Measurements from ENCODE around the gene TNF. TPM values are rescaled to one million over a fixed set of nuclear protein-coding genes. Genes with fewer than 3 reads are reported as not detected.
"Not testable (repeated sequence)": the region's sequence is repeated elsewhere in the genome, so short reads cannot be mapped to it uniquely, and the experiment has no call there.

The TNF gene
- total RNA-seq, 1 experiment from 2014 or later = not detected

DNA sequence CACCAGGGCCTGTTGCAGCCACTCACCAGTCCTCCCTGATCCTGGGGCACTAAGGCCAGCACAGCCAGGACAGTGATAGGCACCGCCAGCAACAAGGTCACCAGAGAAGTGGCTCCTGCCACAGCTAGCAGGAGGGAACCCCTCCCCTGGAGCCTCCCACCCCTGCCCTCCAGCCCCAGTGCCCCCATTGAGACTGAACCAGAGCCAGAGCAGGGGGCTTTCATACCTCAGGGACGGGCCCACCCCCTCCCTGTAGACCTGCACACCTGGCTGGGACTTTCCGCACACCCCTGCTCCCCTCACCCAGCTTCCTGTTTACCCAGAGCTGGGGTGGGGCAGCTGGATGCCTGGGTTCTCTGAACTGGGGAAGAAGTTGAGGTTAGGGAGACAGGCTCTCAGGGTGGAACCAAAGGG is 6.9 kb downstream of the TNF start, which contains the start of gene LTB:
TSS of gene LTB (minus strand) at position 195 of the 414 bp plus-strand sequence. CDS start at position 188, 7 bp downstream.
- Histone ChIP-seq H3K36me3 (no peaks in the 10 kb centered on the region), H3K9me3 (replicated peaks) (no peaks in the 10 kb centered on the region), H3K27ac (no peak within 1 kb of the TSS), H3K4me3 (peak within 1 kb of the TSS; percentile 48), H3K27me3 (replicated peaks) (no peaks in the 10 kb centered on the region), H3K4me1 (replicated peaks) (peaks cover 8% of the 10 kb centered on the region)
- no peak for DNase-seq (ENCODE audit: low read depth in 1 of 2, low spot score in 2 of 2)

DNA sequence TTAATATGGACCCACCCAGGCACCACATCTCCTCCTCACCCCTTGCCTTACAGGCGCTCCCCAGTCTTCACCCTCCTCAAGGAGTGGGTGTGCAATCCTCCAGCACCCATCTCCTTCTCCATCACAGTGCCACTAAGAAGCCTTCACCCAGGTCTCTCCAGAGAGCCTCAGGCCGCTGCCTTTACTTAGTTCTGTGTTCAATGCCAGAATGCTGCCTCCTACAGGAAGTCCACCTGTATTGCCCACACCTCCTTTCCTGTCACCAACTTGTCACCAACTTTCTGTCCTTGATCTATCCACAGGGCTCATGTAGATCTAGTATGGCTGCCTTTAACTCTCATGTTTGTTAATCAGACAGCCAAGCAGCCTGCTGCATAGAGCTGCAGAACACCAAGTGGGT is 10.1 kb downstream of the TNF start:
- no peaks in the 10 kb centered on the region for H3K9me3 ChIP-seq (replicated peaks)
- H3K4me1 ChIP-seq (replicated peaks) = peaks cover 8% of the 10 kb centered on the region
- no peaks in the 10 kb centered on the region for H3K27me3 ChIP-seq (replicated peaks)
- DNase-seq (ENCODE audit: low read depth in 1 of 2, low spot score in 2 of 2) = no peak
- H3K27ac ChIP-seq = no peak overlapping the region
- H3K36me3 ChIP-seq = no peaks in the 10 kb centered on the region
- H3K4me3 ChIP-seq = no peak overlapping the region

DNA sequence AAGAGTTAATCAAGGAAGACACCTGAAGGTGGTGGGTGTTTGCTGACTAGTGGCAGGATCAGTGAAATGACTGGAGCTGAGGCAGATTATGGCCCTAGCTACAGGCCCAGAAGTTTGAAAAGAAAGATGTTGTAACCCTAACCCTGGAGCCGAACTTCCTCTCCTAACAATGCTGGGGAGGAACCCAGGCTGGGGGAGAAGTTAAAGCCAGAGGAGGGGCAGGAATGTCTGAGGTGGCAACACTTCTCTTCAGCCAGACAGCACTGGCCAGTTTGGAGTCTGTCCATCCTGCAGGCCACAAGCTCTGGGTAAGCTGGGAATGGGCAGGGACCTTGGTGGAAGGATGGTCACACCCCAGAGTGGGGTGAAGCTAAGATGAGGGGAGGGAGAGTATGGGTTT is 10.6 kb downstream of the TNF start, which contains the start of gene LST1:
TSS of gene LST1 (plus strand) at position 270 of the 400 bp plus-strand sequence. CDS start 1,023 bp downstream, outside the sequence.
- H3K36me3 ChIP-seq = no peaks in the 10 kb centered on the region
- H3K9me3 ChIP-seq (replicated peaks) = no peaks in the 10 kb centered on the region
- no peaks in the 10 kb centered on the region for H3K27me3 ChIP-seq (replicated peaks)
- H3K27ac ChIP-seq = no peak within 1 kb of the TSS
- H3K4me1 ChIP-seq (replicated peaks) = peaks cover 5% of the 10 kb centered on the region; the same call in 1 of the 2 replicates
- no peak for DNase-seq (ENCODE audit: low read depth in 1 of 2, low spot score in 2 of 2)
- no peak within 1 kb of the TSS for H3K4me3 ChIP-seq

DNA sequence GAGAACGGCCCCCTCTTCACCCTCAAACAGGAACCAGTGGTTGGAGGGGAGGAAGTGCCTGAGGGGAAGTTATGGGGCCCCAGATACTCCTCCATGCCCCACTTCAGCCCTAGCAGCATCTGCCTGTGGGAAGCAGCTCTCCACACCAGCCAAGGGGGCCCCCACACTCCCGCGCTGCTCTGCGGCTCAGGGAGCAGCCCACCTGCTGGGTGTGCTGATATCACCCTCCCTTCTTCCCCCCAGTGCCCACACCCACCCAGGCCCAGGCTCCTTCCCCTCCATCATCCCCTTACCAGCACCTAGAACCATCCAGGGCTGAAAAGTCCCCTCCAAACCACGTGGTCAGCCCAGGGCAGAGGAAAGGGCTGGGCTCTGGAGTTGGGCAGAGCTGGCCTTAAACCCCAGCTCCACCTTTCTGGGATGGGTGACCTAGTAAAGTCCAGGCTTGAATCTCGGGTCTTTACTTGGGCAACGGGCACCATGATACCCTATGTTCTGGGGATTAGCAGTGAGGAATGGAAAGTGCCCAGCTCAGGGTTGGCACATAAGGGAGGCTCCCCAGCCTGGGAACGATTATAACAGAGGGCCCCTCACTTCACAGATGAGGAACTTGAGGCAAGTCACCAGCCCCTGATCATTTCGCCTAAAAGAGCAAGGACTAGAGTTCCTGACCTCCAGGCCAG is 11.4 kb downstream of the TNF start:
- Histone ChIP-seq H3K27me3 (replicated peaks) (no peaks in the 10 kb centered on the region), H3K4me1 (replicated peaks) (0 out of 2 replicates have a peak, but pooled peaks cover under 1% of the 10 kb centered on the region), H3K9me3 (replicated peaks) (no peaks in the 10 kb centered on the region), H3K36me3 (no peaks in the 10 kb centered on the region), H3K4me3 (no peak overlapping the region), H3K27ac (no peak overlapping the region)
- no peak for DNase-seq (ENCODE audit: low read depth in 1 of 2, low spot score in 2 of 2)

DNA sequence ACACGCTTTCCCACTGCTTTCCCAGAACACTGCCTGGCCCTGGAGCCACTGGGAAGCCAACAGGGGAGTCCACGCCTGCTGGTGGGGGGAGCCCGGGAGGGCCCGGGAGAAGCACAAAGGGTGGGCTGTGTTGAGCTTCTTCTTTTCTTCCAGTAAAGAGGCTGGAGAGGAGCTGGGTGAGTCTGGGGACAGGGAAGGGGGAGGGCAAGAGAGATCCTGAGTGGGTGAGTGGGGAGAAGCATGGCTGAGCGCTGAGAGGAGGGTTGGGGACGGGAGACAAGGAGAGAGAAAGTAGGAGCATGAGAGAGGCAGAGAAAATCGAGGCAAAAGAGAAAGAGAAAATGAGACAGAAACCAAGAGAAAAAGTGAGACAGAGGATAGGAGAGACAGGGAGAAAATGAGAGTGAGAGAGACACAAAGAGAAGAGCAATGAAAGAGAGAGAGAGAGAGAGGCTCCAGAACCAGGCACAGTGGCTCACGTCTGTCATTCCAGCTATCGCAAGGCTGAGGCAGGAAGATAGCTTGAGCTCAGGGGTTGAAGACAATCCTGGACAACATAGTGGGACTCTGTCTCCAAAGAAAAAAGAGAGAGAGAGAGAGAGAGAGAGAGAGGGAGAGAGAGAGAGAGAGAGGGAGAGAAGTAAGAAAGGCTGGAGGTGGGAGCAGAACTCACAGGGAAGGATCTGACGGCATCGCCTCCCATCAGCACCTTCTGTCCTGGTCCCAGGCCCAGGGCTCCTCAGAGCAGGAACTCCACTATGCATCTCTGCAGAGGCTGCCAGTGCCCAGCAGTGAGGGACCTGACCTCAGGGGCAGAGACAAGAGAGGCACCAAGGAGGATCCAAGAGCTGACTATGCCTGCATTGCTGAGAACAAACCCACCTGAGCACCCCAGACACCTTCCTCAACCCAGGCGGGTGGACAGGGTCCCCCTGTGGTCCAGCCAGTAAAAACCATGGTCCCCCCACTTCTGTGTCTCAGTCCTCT is 12.7 kb downstream of the TNF start:
- Histone ChIP-seq H3K4me3 (no peak overlapping the region), H3K36me3 (no peaks in the 10 kb centered on the region), H3K27me3 (replicated peaks) (no peaks in the 10 kb centered on the region), H3K4me1 (replicated peaks) (no peaks in the 10 kb centered on the region), H3K27ac (no peak overlapping the region), H3K9me3 (replicated peaks) (no peaks in the 10 kb centered on the region)
- DNase-seq (ENCODE audit: low read depth in 1 of 2, low spot score in 2 of 2) = no peak

DNA sequence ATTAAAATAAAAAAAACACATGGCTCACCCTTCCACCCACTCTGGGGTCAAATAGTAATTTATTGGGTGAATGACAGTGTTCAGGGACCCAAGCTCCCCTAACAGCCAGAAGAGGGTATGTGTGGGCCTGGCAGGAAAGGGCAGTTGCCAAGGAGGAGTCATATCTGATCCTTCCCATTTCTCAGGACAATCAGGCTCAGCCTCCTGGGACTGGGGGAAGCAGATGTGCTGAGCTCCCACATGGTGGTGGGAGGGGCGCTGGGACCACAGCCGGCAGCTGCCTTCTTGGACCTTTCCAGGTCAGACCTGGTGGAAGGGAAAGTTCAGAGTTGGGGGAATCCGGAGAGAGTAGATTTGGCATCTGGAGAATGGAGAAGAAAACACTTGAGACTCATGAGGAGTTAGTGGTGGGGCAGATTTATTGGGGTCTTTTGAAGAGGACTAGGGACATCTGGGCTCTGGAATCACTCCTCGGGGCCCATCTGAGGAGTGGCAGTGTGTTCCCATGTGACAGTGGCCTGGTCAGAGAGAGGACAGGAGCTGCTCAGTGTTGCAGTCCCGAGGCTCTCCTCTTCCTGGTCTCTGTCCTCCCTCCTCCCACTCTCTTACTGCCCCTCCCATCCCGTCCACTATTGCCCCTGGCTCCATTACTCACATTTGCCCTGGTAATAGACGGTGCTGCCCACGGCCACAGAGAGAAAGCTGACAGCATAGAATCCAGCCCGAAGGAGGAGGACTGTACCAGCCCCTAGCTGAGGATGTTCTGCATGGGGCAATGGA is 13.7 kb downstream of the TNF start:
- no peak for DNase-seq (ENCODE audit: low read depth in 1 of 2, low spot score in 2 of 2)
- Histone ChIP-seq H3K4me1 (replicated peaks) (no peaks in the 10 kb centered on the region), H3K9me3 (replicated peaks) (no peaks in the 10 kb centered on the region), H3K4me3 (no peak overlapping the region), H3K36me3 (no peaks in the 10 kb centered on the region), H3K27me3 (replicated peaks) (no peaks in the 10 kb centered on the region), H3K27ac (no peak overlapping the region)

DNA sequence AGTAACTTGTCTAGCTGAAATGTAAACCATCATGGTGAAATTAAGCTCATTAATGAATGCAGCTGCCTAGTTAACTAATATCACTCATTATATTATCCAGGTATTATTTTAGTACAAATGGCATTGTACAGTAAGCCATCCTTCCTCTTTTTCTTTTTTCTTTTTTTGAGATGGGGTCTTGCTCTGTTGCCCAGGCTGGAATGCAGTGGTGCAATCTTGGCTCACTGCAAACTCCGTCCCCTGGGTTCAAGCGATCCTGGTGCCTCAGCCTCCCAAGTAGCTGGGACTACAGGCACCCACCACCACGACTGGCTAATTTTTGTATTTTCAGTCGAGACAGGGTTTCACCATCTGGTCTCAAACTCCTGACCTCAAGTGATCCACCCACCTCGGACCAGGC is 15.3 kb downstream of the TNF start:
- H3K27me3 ChIP-seq (replicated peaks) = not testable (repeated sequence)

DNA sequence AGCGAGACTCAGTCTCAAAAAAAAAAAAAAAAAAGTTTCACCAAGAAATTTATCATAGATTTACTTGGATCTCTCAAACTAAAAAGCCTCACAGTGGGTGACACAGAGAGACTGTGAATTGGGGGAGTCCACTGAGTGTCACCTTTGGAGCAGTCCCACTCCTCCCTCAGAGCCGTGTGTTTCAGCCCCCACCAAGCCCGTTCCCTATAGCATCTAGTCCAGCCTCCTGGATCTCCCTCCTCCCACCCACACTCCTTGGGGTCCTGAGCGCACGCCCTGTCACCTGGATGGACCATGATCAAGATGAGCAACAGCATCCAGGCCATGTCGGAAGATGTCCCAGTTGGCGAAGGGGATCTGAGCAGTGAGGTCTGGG is 17.0 kb downstream of the TNF start:
- no peaks in the 10 kb centered on the region for H3K4me1 ChIP-seq (replicated peaks)
- no peaks in the 10 kb centered on the region for H3K36me3 ChIP-seq
- H3K9me3 ChIP-seq (replicated peaks) = no peaks in the 10 kb centered on the region
- H3K27me3 ChIP-seq (replicated peaks) = no peaks in the 10 kb centered on the region
- no peak overlapping the region for H3K4me3 ChIP-seq
- H3K27ac ChIP-seq = no peak overlapping the region
- DNase-seq (ENCODE audit: low read depth in 1 of 2, low spot score in 2 of 2) = no peak

More for the DNA sequence above, 15.3 kb downstream of the TNF start:
- not testable (repeated sequence) for H3K4me1 ChIP-seq (replicated peaks); H3K9me3 ChIP-seq (replicated peaks); H3K4me3 ChIP-seq; H3K27ac ChIP-seq; H3K36me3 ChIP-seq; DNase-seq (ENCODE audit: low read depth in 1 of 2, low spot score in 2 of 2)

DNA sequence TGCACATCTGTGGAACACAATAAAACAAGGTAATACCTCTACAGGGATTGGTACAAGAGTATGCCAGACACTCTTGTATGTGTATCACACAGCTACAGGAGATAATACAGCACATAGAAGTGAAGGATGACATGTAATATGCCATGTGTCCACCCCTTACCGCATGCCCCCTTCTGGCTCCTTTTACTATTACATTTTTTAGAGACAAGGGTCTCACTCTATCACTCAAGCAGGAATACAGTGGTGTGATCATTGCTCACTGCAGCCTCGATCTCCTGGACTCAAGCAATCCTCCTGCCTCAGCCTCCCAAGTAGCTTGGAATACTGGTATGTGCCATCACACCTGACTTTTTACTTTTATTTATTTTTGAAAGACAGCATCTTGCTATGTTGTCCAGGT is 21.6 kb downstream of the TNF start:
- H3K36me3 ChIP-seq = no peaks in the 10 kb centered on the region
- no peaks in the 10 kb centered on the region for H3K4me1 ChIP-seq (replicated peaks)
- no peak overlapping the region for H3K27ac ChIP-seq
- H3K27me3 ChIP-seq (replicated peaks) = no peaks in the 10 kb centered on the region
- DNase-seq (ENCODE audit: low read depth in 1 of 2, low spot score in 2 of 2) = peak in 1 of 2 experiments; percentile 28
- H3K9me3 ChIP-seq (replicated peaks) = no peaks in the 10 kb centered on the region
- H3K4me3 ChIP-seq = no peak overlapping the region

DNA sequence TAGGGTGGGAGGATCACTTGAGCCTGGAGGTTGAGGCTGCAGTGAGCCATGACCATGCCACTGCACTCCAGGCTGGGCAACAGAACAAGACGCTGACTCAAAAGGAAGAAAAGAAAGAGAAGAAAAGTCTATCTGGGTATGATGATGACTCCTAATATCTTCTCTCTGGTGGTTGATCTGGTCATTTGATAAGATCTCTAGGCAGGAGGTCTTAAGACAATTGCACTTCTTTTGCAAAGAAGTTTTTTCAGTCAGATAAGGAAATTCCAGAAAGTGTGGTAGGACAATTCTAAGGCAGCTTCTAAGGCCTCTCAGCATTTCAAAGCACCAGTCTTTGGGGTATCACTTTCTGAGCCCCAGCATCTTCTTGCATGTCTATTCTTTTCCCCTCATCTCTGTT is 32.0 kb downstream of the TNF start:
- no peaks in the 10 kb centered on the region for H3K36me3 ChIP-seq
- H3K27ac ChIP-seq = no peak overlapping the region
- no peaks in the 10 kb centered on the region for H3K4me1 ChIP-seq (replicated peaks)
- H3K4me3 ChIP-seq = no peak overlapping the region
- H3K9me3 ChIP-seq (replicated peaks) = no peaks in the 10 kb centered on the region
- DNase-seq (ENCODE audit: low read depth in 1 of 2, low spot score in 2 of 2) = no peak
- H3K27me3 ChIP-seq (replicated peaks) = no peaks in the 10 kb centered on the region

DNA sequence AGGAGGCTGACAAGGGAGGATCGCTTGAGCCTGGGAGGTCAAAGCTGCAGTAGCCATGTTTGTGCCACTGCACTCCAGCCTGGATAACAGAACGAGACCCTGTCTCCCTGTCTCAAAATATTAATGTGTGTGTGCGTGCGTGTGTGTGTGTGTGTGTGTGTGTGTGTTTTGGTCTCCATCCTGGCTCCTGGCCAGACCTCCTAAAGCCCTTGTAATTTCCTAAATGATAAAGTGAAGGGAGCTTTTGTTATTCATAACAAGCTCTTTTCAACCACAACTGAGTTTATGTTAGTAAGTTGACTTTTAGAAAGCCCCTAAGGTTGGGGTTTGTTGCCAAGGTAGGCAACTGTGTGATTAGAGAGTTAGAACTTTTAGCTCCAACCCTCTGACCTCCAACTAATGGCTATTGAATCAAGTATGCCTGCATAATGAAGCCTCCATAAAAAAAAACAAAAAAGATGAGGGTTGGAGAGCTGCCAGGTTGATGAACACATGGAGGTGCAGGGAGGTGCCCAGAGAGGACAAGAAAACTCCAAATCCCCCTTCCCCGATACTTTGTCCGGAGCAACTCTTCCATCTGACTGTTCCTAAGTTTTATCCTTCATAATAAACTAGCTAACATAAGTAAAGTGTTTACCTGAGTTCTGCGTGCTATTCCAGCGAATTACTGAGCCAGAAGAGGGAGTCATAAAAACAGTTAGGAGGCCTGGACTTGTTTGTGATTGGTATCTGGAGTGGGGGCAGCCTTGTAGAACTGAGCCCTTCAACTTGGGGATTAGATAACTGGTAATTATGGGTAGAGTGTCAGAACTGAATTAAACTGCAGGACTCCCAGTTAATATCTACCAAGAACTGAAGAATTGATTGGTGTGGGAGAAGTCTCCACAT is 34.4 kb downstream of the TNF start:
- no peak overlapping the region for H3K27ac ChIP-seq

DNA sequence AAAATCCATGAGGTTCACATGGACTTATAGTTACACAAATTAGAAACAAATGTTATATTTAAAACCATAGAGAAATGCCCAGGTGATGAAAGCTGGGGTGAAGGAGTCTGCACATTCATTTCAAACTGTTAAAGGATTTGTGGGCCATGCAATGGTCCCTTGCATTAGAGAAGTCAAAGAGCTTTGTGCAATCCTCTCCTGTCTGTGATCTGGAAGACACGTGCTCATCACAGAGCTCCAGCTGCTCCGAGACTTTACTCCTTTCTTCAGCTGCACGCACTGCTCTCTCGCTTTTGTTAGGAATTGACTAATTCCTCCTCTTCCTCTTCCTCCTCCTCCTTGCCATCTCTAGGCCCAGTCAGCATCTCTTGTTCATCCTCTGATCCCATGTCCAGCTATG is 35.6 kb downstream of the TNF start:
- Histone ChIP-seq H3K4me1 (replicated peaks) (no peaks in the 10 kb centered on the region), H3K36me3 (no peaks in the 10 kb centered on the region), H3K9me3 (replicated peaks) (no peaks in the 10 kb centered on the region), H3K27ac (no peak overlapping the region), H3K4me3 (no peak overlapping the region), H3K27me3 (replicated peaks) (no peaks in the 10 kb centered on the region)
- DNase-seq (ENCODE audit: low read depth in 1 of 2, low spot score in 2 of 2) = no peak

More for the DNA sequence above, 34.4 kb downstream of the TNF start:
- Histone ChIP-seq H3K36me3 (no peaks in the 10 kb centered on the region), H3K27me3 (replicated peaks) (no peaks in the 10 kb centered on the region), H3K4me3 (no peak overlapping the region), H3K4me1 (replicated peaks) (no peaks in the 10 kb centered on the region), H3K9me3 (replicated peaks) (no peaks in the 10 kb centered on the region)
- no peak for DNase-seq (ENCODE audit: low read depth in 1 of 2, low spot score in 2 of 2)
